Subcutaneous adipose tissue (tissue), 4 donors: ENCODE results near the gene MRE11. TPM values are rescaled to one million over a fixed set of nuclear protein-coding genes. Genes with fewer than 3 reads are reported as not detected.

Source experiments
- CTCF ChIP-seq: fragments of 450-650 bp; IDR thresholded peaks from one replicate; pipeline ENCODE4 v1.5.1; 2016; ENCODE audit warnings: low read depth, mild to moderate bottlenecking, control low read depth, antibody characterized with exemption, moderate library complexity
- small RNA-seq: library from RNA; depleted of rRNA; stranded (forward); fragments of <200 nt; gene quantifications from one replicate; pipeline ENCODE3, GENCODE V24; 2016
- total RNA-seq, 4 donors: library from RNA; depleted of rRNA; stranded (reverse); fragments of >200 nt; gene quantifications; one replicate each; pipeline ENCODE4 v1.1.0, GENCODE V29; 2016

The MRE11 gene
- total RNA-seq, 4 donors from 2014 or later, result 16.6 to 20.9 (median 19.1) TPM

- no peak for TF ChIP-seq CTCF
These were observed 92.5 kb downstream of the MRE11 start, which contains the start of gene GPR83 for GRCh38 chr11:94400839-94401772. GPR83 (minus strand) TSS chr11:94401419; CDS start chr11:94401247, 172 bp downstream.

GRCh38 chr11:94400457-94400838, 93.2 kb downstream of the MRE11 start:
- no peak for TF ChIP-seq CTCF

- no peak for TF ChIP-seq CTCF
These were observed 93.6 kb downstream of the MRE11 start for GRCh38 chr11:94400050-94400449.

GRCh38 chr11:94398101-94398500, 95.5 kb downstream of the MRE11 start:
- no peak for TF ChIP-seq CTCF

- TF ChIP-seq CTCF, result no peak
These were observed 97.4 kb downstream of the MRE11 start for GRCh38 chr11:94396282-94396681.

- no peak for TF ChIP-seq CTCF
These were observed 114.0 kb downstream of the MRE11 start for GRCh38 chr11:94379613-94380012.

GRCh38 chr11:94376841-94377240, 116.8 kb downstream of the MRE11 start:
- no peak for TF ChIP-seq CTCF

Small RNA genes within 50 kb of the gene (small RNA-seq; reads per million reads assigned to genes)
- gene MIR548L, result not detected

Other genes starting within 250 kb of the MRE11 start
- gene IZUMO1R, start 189.3 kb downstream of the MRE11 start, total RNA-seq, result not detected
- not detected for gene GPR83, start 92.4 kb downstream of the MRE11 start, total RNA-seq
- gene ANKRD49, start 140 bp upstream of the MRE11 start, total RNA-seq, result 10 to 100 TPM; 11.4 to 16.0 (median 14.8) TPM
- gene C11orf97, start 18.6 kb upstream of the MRE11 start, total RNA-seq, result not detected
- gene FUT4, start 50.1 kb upstream of the MRE11 start, total RNA-seq, result 1 to 10 TPM; 4.7 to 9.9 (median 8.9) TPM
- 1 to 10 TPM; 2.8 to 9.0 (median 7.6) TPM for gene PIWIL4, start 73.5 kb upstream of the MRE11 start, total RNA-seq